GM12878 (cell line): Measurements from ENCODE around the gene ALDH1L2. TPM values are rescaled to one million over a fixed set of nuclear protein-coding genes. Genes with fewer than 3 reads are reported as not detected.

Experiments
- ATAC-seq: fragments of 200-7000 bp; cut with Tn5 transposase; 3 replicates; pipeline ENCODE4 v1.9.1; 2020; ENCODE audit warnings: mild to moderate bottlenecking, moderate library complexity
- BruUV-seq: library from RNA; stranded (reverse); fragments of 400-500 nt; replicated peaks from 2 replicates; lab custom pipeline; 2021; lab: Mats Ljungman, UMichigan
- CTCF ChIA-PET: fragments of 300-600 bp; sonication (Branson Sonifier 250); formaldehyde crosslinking; extraction: SDS; loops from one replicate; lab custom pipeline; 2021; ENCODE audit warnings: inconsistent platforms; lab: Yijun Ruan, JAX
- POLR2A ChIA-PET: fragments of 350-600 bp; formaldehyde crosslinking; extraction: SDS; loops from one replicate; lab custom pipeline; 2021; ENCODE audit warnings: inconsistent platforms; lab: Charles Lee
- RAD21 ChIA-PET: fragments of 300-600 bp; sonication (Branson Sonifier 250); formaldehyde crosslinking; loops from one replicate; lab custom pipeline; 2023; ENCODE audit warnings: antibody characterized with exemption; ENCODE audit not compliant: unreplicated experiment; lab: Charles Lee
- SMC1A ChIA-PET: fragments of 300-600 bp; sonication (Branson Sonifier 250); formaldehyde crosslinking; loops from one replicate; lab custom pipeline; 2023; ENCODE audit not compliant: unreplicated experiment, uncharacterized antibody; lab: Charles Lee
- DNase-seq: peaks from one replicate; pipeline ENCODE4 v3.0.0-alpha.2; 2011; ENCODE audit warnings: low read depth, low spot score
- FAIRE-seq: peaks from 3 replicates; lab custom pipeline; 2011; peaks lifted over from hg19 to GRCh38; lab: Jason Lieb, UNC
- H2AFZ ChIP-seq: 2 replicates; pipeline ENCODE4 v1.6.0; 2011; ENCODE audit warnings: low read depth, low read length, control low read depth; ENCODE audit not compliant: control insufficient read depth
- H3K27ac ChIP-seq: 2 replicates; pipeline ENCODE4 v1.5.1; 2011; ENCODE audit warnings: control low read depth; ENCODE audit not compliant: control insufficient read depth, insufficient read depth
- H3K27me3 ChIP-seq, 2 experiments: replicated peaks in 1 of 2; 2 replicates each; pipeline versions ENCODE4 v1.6.0 to v1.6.1; 2011; ENCODE audit warnings: low read length in 1 of 2; ENCODE audit not compliant: control insufficient read depth in 2 of 2, insufficient read depth in 2 of 2
- H3K36me3 ChIP-seq, 2 experiments: 2 replicates each; pipeline ENCODE4 v1.5.1; 2011; ENCODE audit warnings: low read length in 1 of 2; ENCODE audit not compliant: control insufficient read depth in 2 of 2, insufficient read depth in 2 of 2
- H3K4me1 ChIP-seq: 2 replicates; pipeline ENCODE4 v1.6.1; 2011; ENCODE audit warnings: mild to moderate bottlenecking, low read length, moderate library complexity, mixed read lengths; ENCODE audit not compliant: control insufficient read depth, insufficient read depth
- H3K4me2 ChIP-seq: 2 replicates; pipeline ENCODE4 v1.6.0; 2011; ENCODE audit warnings: control low read depth; ENCODE audit not compliant: control insufficient read depth, insufficient read depth
- H3K4me3 ChIP-seq: fragments of 200-600 bp; sonication (generic); 2 replicates; pipeline ENCODE4 v1.5.1; 2016
- H3K79me2 ChIP-seq: 2 replicates; pipeline ENCODE4 v1.6.0; 2011; ENCODE audit warnings: low read length; ENCODE audit not compliant: control insufficient read depth, insufficient read depth
- H3K9ac ChIP-seq: 2 replicates; pipeline ENCODE4 v1.8.0; 2011; ENCODE audit warnings: low read length, control low read depth, mixed read lengths; ENCODE audit not compliant: control insufficient read depth, insufficient read depth
- H3K9me3 ChIP-seq: replicated peaks from 3 replicates; pipeline ENCODE4 v1.5.1; 2011; ENCODE audit warnings: mild to moderate bottlenecking, low read length; ENCODE audit not compliant: control insufficient read depth, insufficient read depth
- H4K20me1 ChIP-seq: 2 replicates; pipeline ENCODE4 v1.6.0; 2011; ENCODE audit not compliant: control insufficient read depth, insufficient read depth
- CBX5 ChIP-seq: sonication (generic); IDR thresholded peaks from 2 replicates; pipeline ENCODE4 v1.6.1; 2016; ENCODE audit warnings: low read depth, moderate library complexity, mild to moderate bottlenecking, inconsistent platforms
- CREM ChIP-seq: IDR thresholded peaks from 2 replicates; pipeline ENCODE4 v1.6.1; 2014; ENCODE audit warnings: antibody characterized with exemption, low read depth
- JUND ChIP-seq: IDR thresholded peaks from 2 replicates; pipeline ENCODE4 v1.6.1; 2012; ENCODE audit warnings: low read depth, mild to moderate bottlenecking, low read length, improper control_type of control experiment, moderate library complexity
- NFYB ChIP-seq: IDR thresholded peaks from 2 replicates; pipeline ENCODE4 v1.6.1; 2011; ENCODE audit warnings: low read depth, mild to moderate bottlenecking, low read length, improper control_type of control experiment, moderate library complexity; ENCODE audit not compliant: insufficient read depth
- RAD21 ChIP-seq: IDR thresholded peaks from 2 replicates; pipeline ENCODE4 v1.6.1; 2011; ENCODE audit warnings: mild to moderate bottlenecking, low read depth, low read length, moderate library complexity; ENCODE audit not compliant: insufficient read depth
- SMAD5 ChIP-seq: IDR thresholded peaks from 2 replicates; pipeline ENCODE4 v1.6.1; 2016; ENCODE audit warnings: antibody characterized with exemption, low read depth
- STAT1 ChIP-seq: fragments of 450-650 bp; conservative IDR thresholded peaks from 2 replicates; pipeline ENCODE4 v1.6.1; 2014; ENCODE audit warnings: antibody characterized with exemption, mild to moderate bottlenecking
- WRNIP1 ChIP-seq: IDR thresholded peaks from 2 replicates; pipeline ENCODE4 v1.6.1; 2011; ENCODE audit warnings: low read depth, low read length, improper control_type of control experiment, borderline replicate concordance
- ZNF24 ChIP-seq: fragments of 450-650 bp; IDR thresholded peaks from 2 replicates; pipeline ENCODE4 v1.6.1; 2017; ENCODE audit warnings: antibody characterized with exemption, mild to moderate bottlenecking
- WGBS: methylation state at CpG from one replicate; pipeline ENCODE4 v1.1.6; 2016; ENCODE audit warnings: low lambda C conversion rate; ENCODE audit not compliant: insufficient replicate concordance, insufficient coverage; ENCODE audit errors: missing lambda C conversion rate; 5-methylcytosine and 5-hydroxymethylcytosine counted together
- in situ Hi-C: fragments of 300-500 bp; cut with MboI; formaldehyde crosslinking; loops from 9 replicates; pipeline ENCODE4 v1.14.3; 2018; ENCODE audit warnings: mixed read lengths
- intact Hi-C: fragments of 100-400 bp; cut with micrococcal nuclease; formaldehyde crosslinking; loops from one replicate; pipeline ENCODE4 v1.14.2; 2022; ENCODE audit not compliant: unreplicated experiment
- polyA plus RNA-seq, 11 experiments: library from polyadenylated mRNA; depleted of rRNA in 4 of 11; unstranded in 6 of 11; stranded (reverse) in 5 of 11; fragments of >200 nt; fragmentation: Nextera tagmentation in 4 of 11; fragmentation: Illumina TruSeq in 1 of 11; extraction: Ambion mirVana in 4 of 11; extraction: Trizol in 1 of 11; gene quantifications; 1 replicate in 1 of 11; 2 replicates in 10 of 11; pipeline versions ENCODE4 v1.2.1 to v1.2.3, GENCODE V29; 2011 to 2016; ENCODE audit warnings: inconsistent platforms in 2 of 11, missing spikeins in 2 of 11, low read depth in 1 of 11
- total RNA-seq, 4 experiments: library from RNA; depleted of rRNA in 3 of 4; stranded (reverse); fragments of >200 nt in 3 of 4; fragmentation: Illumina TruSeq in 1 of 4; extraction: Trizol in 1 of 4; gene quantifications; 2 replicates each; pipeline versions ENCODE4 v1.2.1 to v1.2.3, GENCODE V29; 2013 to 2021
- TF ChIP-seq, protein P1 (sequence below): IDR thresholded peaks from 2 replicates; pipeline ENCODE4 v1.6.1; 2012; ENCODE audit warnings: low read length, inconsistent platforms
- TF ChIP-seq, protein P2 (sequence below): fragments of 450-650 bp; IDR thresholded peaks from 2 replicates; pipeline ENCODE4 v1.6.1; 2018; ENCODE audit warnings: borderline replicate concordance, mild to moderate bottlenecking; ENCODE audit not compliant: partially characterized antibody

ALDH1L2 gene
- total and polyA plus RNA-seq, 10 of the 15 experiments (the other 5 are each of a cell fraction or from before 2014, with no cell fraction given) = 0.15 to 13.7 (median 8.5) TPM

DNA sequence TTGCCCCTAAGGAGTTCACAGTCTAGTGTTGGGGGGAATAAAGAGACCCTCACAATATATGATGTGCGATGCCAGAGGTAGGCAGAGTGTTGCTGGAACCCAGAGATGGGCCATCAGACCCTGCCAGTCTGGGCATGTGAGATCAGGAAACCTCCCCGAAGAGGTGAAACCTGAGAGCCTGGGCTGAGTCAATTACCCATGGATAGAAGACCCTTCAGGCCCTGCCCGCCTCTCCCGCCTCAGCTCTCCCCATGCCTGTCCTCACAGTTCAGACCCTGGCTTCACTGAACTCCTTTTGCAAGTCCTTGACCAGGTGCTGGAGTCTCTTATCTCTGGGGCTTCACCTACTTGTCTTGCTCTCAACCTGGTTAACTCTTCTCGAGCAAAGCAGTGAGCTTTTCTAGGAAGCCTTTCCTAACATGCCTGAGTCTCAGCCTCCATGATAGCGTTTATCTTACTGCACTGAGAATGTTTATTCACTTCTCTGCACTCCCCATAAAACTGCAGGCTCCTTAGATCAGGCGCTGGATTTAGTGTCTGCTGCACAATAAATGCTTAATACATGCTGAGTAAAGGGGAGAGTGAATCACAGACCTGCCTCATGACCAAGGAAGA is 19.6 kb downstream of the ALDH1L2 start:
- CTCF ChIA-PET = no interaction called here
- RAD21 ChIA-PET = no interaction called here
- no TSS peak for BruUV-seq

More for the DNA sequence above, 19.6 kb downstream of the ALDH1L2 start:
- DNase-seq (no peak), ATAC-seq (no peak), FAIRE-seq (no peak)
- intact Hi-C loops = no loop called here
- Histone ChIP-seq H3K79me2 (no peaks in the 10 kb centered on the region), H3K4me2 (no peak overlapping the region), H3K4me1 (no peaks in the 10 kb centered on the region), H3K9me3 (no peaks in the 10 kb centered on the region), H3K9ac (no peak overlapping the region), H2AFZ (no peak overlapping the region), H4K20me1 (no peaks in the 10 kb centered on the region), H3K27ac (no peak overlapping the region), H3K4me3 (no peak overlapping the region), H3K27me3 (no peaks in the 10 kb centered on the region; a peak in 1 of 4 replicates), H3K36me3 (no peaks in the 10 kb centered on the region)
- WGBS = 80% methylated on average over 7 of the region's 7 CpGs
- SMC1A ChIA-PET = no interaction called here
- POLR2A ChIA-PET = no interaction called here
- in situ Hi-C loops = loop anchor here (5.0 kb wide), 1 partner anchor 862 kb away; no protein-coding TSS in a partner anchor
- TF ChIP-seq RAD21 (no peak), JUND (no peak), STAT1 (no peak), NFYB (no peak), CREM (no peak), WRNIP1 (no peak), CBX5 (no peak), ZNF24 (no peak), SMAD5 (no peak)
- TF ChIP-seq, protein P1, sequence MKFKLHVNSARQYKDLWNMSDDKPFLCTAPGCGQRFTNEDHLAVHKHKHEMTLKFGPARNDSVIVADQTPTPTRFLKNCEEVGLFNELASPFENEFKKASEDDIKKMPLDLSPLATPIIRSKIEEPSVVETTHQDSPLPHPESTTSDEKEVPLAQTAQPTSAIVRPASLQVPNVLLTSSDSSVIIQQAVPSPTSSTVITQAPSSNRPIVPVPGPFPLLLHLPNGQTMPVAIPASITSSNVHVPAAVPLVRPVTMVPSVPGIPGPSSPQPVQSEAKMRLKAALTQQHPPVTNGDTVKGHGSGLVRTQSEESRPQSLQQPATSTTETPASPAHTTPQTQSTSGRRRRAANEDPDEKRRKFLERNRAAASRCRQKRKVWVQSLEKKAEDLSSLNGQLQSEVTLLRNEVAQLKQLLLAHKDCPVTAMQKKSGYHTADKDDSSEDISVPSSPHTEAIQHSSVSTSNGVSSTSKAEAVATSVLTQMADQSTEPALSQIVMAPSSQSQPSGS = no peak
- TF ChIP-seq, protein P2, sequence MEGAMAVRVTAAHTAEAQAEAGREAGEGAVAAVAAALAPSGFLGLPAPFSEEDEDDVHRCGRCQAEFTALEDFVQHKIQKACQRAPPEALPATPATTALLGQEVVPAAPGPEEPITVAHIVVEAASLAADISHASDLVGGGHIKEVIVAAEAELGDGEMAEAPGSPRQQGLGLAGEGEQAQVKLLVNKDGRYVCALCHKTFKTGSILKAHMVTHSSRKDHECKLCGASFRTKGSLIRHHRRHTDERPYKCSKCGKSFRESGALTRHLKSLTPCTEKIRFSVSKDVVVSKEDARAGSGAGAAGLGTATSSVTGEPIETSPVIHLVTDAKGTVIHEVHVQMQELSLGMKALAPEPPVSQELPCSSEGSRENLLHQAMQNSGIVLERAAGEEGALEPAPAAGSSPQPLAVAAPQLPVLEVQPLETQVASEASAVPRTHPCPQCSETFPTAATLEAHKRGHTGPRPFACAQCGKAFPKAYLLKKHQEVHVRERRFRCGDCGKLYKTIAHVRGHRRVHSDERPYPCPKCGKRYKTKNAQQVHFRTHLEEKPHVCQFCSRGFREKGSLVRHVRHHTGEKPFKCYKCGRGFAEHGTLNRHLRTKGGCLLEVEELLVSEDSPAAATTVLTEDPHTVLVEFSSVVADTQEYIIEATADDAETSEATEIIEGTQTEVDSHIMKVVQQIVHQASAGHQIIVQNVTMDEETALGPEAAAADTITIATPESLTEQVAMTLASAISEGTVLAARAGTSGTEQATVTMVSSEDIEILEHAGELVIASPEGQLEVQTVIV = no peak
